Mononuclear cell (primary cell): Measurements from ENCODE around the gene AGGF1. TPM values are rescaled to one million over a fixed set of nuclear protein-coding genes. Genes with fewer than 3 reads are reported as not detected.

ENCODE experiments used
- H3K27me3 ChIP-seq: 2 replicates; pipeline ENCODE4 v1.6.0; 2011; ENCODE audit warnings: low read length, control low read depth; ENCODE audit not compliant: insufficient read depth
- H3K4me1 ChIP-seq: 2 replicates; pipeline ENCODE4 v1.5.1; 2011; ENCODE audit warnings: mild to moderate bottlenecking, low read length, control low read depth; ENCODE audit not compliant: insufficient read depth
- H3K4me3 ChIP-seq: 2 replicates; pipeline ENCODE4 v1.5.1; 2011; ENCODE audit warnings: mild to moderate bottlenecking, low read length, moderate library complexity
- H3K9me3 ChIP-seq: 2 replicates; pipeline ENCODE4 v1.5.1; 2011; ENCODE audit warnings: low read depth, mild to moderate bottlenecking, control low read depth, low read length
- total RNA-seq: library from RNA; depleted of rRNA; stranded (reverse); fragments of >200 nt; gene quantifications from one replicate; pipeline ENCODE4 v1.2.3, GENCODE V29; 2012

AGGF1 gene
- total RNA-seq, 1 donor: 15.2 TPM

DNA sequence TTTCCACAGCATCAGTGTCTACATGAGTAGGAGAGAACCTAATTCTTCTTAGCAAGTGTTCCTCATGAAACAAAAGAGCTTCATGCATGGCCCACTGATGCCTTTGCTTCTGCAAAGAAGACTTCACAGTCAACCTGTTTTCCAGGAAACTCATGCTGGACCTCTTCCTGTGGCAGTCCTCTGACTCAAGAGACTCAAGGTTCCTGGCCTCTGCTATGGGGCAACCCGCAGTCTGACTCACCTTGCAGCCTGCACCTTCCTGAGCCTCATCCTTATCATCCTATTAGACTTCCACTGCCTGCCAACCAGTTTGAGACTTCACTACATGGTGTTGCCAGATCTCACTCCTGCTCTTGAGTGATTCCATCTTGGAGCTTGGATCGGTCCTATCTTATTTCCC lies 17.6 kb upstream of the AGGF1 start:
- H3K4me3 ChIP-seq: no peak overlapping the region
- no peaks in the 10 kb centered on the region for H3K4me1 ChIP-seq
- H3K9me3 ChIP-seq: no peaks in the 10 kb centered on the region
- no peaks in the 10 kb centered on the region for H3K27me3 ChIP-seq

DNA sequence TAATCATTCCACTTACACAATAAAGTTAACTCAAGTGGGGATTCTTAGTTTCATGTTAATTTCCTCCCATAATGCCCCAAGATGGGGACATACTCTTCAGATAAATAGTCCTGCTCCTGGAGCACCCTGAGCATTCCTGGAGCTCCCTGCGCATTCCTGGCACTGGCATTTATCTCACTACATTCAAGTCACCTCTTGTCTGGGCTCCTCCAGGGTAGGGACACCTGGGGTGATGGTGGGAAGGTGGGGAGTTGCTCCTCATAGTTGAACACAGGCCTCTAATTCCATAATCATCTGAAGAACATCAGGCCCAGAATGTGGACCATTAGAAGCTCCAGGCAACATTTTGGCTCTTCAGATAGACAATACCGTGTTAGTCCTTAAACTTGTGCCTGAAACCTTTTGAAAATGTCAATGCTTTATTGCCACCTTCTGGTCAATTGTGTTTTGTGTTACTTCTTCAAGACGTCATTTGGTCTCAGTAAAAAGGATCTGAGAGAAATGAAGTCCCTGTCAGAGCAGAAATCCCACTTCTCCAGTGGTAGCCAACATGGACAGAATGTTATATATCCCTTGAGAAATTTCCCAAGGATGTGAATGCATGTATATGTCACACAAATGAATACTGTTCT lies 14.2 kb upstream of the AGGF1 start:
- H3K4me1 ChIP-seq: no peaks in the 10 kb centered on the region
- peaks cover 6% of the 10 kb centered on the region for H3K27me3 ChIP-seq
- H3K9me3 ChIP-seq: no peaks in the 10 kb centered on the region
- H3K4me3 ChIP-seq: no peak overlapping the region

DNA sequence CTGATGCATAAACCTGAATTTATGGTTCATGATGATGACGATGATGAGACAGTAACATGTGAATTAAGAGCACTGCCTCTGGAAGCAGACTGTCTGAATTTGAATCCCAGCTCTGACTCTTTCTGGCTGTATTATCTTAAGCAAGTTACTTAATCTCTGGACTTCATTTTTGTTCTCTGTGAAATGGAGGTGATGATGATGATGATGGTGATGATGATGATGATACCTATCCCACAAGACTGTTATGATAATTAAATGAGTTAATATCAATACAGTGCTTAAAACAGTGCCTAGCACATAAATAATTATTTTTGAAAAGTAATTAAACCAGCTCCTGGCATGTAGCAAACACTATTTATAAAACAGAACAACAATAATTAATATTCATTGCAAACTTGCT lies 13.2 kb upstream of the AGGF1 start:
- Histone ChIP-seq H3K27me3 (peaks cover 7% of the 10 kb centered on the region), H3K9me3 (no peaks in the 10 kb centered on the region), H3K4me3 (no peak overlapping the region), H3K4me1 (no peaks in the 10 kb centered on the region)

DNA sequence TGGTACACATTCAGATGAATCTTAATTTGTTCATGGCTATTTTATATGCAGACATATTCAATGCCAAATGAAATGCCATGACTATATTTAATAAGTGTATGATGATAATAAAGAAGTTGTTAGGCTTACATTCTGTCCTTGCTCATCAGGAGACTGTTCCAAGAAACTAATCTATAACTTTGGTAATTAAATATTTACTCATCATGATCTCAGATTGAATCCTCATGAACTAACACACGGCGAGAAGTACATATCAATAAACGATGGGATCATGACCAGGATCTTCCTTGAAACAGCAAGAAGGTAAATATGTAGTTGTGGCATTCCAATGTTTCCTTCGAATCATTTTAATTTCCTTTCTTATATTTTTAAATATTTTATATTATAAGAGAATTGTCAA lies 12.5 kb upstream of the AGGF1 start:
- H3K4me1 ChIP-seq: no peaks in the 10 kb centered on the region
- peaks cover 8% of the 10 kb centered on the region for H3K27me3 ChIP-seq
- H3K4me3 ChIP-seq: no peak overlapping the region
- no peaks in the 10 kb centered on the region for H3K9me3 ChIP-seq

DNA sequence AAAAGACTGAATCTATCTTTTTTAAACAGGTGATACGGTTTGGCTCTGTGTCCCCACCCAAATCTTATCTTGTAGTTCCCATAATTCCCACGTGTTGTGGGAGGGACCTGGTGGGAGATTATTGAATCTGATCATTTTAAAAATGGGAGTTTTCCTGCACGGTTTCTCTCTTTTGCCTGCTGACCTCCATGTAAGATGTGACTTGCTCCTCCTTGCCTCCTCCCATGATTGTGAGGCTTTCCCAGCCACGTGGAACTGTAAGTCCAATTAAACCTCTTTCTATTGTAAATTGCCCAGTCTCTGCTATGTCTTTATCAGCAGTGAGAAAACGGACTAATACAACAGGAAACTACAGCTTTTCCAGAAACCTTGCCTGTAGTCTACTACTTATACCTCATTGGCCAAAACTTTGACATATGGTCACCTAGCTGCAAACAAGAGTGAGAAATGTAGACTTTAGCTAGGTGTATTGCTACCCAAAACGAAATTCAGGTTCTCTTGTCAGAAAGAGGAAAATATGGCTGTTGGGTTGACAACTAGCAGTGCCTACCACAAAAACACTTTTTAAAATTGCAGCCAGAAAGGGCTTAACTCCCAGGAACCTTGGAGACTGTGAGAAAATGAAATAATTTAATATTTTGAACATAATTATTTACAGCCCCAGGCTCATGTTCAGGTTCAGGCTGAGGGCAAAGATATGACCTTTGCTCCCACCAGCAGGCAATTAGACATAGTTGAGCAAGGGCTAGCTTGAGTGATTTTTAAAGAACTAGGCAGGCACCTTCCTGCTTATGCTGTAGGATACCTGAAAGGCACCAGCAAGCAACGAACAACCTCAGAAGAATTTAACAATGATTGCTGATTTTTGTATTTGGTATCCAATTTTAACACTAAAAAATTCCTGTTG lies 7.4 kb upstream of the AGGF1 start:
- H3K9me3 ChIP-seq: no peaks in the 10 kb centered on the region
- H3K27me3 ChIP-seq: peaks cover 11% of the 10 kb centered on the region
- H3K4me1 ChIP-seq: peaks cover 5% of the 10 kb centered on the region
- H3K4me3 ChIP-seq: no peak overlapping the region

DNA sequence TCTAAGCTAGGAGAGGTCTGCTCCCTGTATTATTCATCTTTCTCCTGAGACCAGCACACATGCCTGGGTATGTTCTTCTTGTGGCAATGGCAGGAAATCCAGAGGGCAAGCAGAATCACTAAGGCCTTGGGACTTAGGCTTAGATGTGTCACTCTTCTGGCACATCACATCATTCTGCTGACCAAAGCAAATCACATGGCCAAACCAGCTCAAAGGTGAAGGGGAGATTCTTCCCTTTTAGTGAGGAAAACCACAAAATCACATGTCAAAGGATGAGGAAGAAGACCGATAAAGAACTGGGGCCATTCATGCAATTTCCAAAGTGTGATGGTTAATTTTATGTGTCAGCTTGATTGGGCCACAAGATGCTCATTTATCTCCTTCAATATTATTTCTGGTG lies 5.7 kb upstream of the AGGF1 start:
- Histone ChIP-seq H3K4me3 (no peak overlapping the region), H3K4me1 (peaks cover 6% of the 10 kb centered on the region), H3K9me3 (peaks cover 5% of the 10 kb centered on the region), H3K27me3 (peaks cover 5% of the 10 kb centered on the region)

DNA sequence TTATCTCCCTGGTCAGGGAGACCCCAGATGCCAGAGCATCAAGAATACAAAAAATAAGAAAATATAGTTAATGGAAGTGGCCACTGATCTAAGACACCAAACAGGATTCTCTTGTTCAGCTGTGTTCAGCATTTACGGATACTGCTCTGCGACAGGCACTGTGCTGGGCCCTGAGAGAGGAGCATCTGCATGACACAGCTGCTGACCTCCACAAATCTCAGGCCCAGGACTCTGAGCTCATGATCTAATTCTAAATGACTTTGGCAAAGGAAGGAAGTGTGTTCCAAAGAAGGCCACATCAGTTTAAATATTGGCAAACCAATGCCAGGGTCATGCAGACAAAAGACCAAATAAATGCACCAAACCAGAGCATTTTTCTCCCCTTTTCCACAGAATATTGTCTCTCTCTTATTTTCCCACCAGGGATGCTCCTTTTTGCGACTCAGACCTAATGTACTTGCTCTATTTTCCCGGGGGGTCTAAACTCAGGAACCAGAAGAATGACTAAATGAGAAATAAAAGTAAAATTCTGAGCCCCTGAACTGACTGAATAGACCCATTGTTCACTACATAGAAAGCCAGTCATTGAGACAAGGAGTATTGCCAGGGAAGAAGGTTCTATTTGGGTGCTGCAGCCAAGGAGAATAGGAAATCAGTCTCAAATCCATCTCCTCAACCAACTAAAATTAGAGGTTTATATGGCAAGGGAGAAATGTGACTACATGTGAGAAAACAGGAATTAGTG lies 1.4 kb upstream of the AGGF1 start:
- Histone ChIP-seq H3K4me1 (peaks cover 23% of the 10 kb centered on the region), H3K4me3 (no peak overlapping the region), H3K9me3 (peaks cover 5% of the 10 kb centered on the region), H3K27me3 (no peaks in the 10 kb centered on the region)

DNA sequence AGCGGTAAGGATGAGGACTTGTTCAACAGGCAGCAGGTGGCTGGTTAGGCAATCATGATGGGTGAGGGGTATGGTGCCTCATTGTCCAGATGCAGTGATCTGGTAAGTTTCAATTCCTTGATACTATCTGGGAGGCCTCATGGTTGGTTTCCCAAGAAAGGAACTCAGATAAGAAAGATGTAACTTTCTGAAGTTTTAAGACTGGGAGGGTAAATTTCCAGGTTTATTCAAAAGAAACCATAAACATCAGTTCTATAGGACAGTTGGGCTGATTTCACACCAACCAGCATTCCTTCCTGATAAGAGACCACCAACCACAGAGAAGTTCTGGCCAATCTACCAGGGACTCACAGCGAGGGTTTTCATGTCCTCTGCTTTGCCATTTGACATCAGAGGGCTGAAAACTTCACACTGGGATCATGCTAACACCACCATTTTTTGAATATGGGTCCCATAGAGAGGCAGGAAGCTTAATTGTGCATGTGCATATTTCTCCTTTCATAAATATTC lies 773 bp upstream of the AGGF1 start:
- H3K4me1 ChIP-seq: peaks cover 22% of the 10 kb centered on the region
- H3K27me3 ChIP-seq: no peaks in the 10 kb centered on the region
- peaks cover 5% of the 10 kb centered on the region for H3K9me3 ChIP-seq
- H3K4me3 ChIP-seq: no peak overlapping the region

DNA sequence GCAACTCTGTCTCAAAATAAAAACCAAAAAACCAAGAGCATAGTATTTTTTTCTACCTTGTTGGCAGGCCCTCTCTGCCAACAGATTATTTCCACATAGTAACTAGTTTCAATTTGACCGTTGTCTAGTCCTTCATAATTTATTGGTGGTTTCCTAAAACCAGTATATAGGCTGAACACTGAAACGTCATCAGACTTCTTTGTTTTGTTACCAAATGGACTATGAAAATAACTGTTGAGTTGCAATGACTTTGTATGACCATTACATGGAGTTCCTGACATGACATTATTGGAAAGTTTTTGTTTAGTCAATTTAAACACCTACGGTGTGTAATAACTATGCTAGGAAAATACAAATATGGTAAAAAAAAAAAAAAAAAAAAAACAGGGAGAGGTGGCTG lies 1.7 kb downstream of the AGGF1 start:
- no peaks in the 10 kb centered on the region for H3K27me3 ChIP-seq
- H3K9me3 ChIP-seq: peaks cover 5% of the 10 kb centered on the region
- H3K4me3 ChIP-seq: no peak overlapping the region
- peaks cover 17% of the 10 kb centered on the region for H3K4me1 ChIP-seq

DNA sequence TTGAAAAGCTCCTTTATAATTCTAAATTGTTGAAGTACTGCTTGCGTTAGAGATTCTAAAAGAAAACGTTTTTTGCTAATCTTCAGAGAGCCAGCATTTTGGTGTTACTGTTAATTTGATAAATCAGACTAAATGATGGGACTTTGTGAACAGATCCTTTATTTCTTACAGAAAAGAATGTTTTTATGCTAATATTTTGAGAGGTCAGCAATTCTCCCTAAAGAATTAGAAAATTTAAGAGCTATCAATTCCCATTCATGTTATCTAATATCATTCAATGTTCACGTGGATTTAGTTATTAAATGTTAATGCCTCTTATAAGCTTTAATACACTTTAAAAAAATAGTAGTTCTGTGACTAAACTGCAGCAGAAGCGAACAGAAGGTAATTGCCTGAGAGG lies 2.4 kb downstream of the AGGF1 start:
- Histone ChIP-seq H3K4me3 (no peak overlapping the region), H3K4me1 (peaks cover 17% of the 10 kb centered on the region), H3K27me3 (no peaks in the 10 kb centered on the region), H3K9me3 (peaks cover 5% of the 10 kb centered on the region)

DNA sequence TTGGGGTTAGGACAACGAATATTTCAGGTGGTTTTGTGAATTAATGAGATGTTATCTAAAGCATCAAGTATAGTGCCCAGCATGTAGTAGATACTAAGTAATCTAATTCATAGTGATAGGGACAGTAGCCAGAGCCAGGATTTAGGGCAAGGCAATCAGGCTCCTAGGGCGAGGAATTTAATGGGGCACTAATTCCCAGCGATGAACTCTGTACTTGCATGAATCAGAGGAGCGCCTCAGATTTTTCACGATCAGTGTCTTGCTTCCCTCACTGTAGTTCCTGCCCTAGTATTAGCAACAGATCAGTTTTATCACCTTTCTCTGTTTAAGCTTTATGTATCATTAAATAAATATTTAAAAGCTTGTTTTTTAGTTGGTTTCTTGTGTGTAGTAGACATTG lies 3.1 kb downstream of the AGGF1 start:
- Histone ChIP-seq H3K27me3 (no peaks in the 10 kb centered on the region), H3K4me1 (peaks cover 17% of the 10 kb centered on the region), H3K9me3 (peaks cover 5% of the 10 kb centered on the region), H3K4me3 (no peak overlapping the region)

DNA sequence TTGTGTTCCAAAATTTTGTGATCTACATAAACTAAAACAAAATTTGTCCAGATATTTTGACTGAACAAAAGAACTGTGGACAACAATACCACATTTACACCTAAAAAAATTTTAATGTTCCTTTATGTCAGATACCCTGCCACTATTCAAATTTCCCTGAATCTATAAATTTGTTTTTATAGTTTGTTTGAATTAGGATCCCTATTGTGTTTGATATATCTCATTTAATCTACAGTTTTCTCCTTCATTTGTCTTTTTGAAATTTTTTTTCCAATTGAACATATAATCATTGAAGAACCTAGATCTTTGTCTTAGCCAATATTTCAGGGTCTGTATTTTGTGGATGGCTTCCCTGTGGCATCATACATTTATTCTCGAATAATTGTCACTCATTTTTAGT lies 5.7 kb downstream of the AGGF1 start:
- peaks cover 9% of the 10 kb centered on the region for H3K4me1 ChIP-seq
- H3K4me3 ChIP-seq: no peak overlapping the region
- no peaks in the 10 kb centered on the region for H3K27me3 ChIP-seq
- H3K9me3 ChIP-seq: no peaks in the 10 kb centered on the region

DNA sequence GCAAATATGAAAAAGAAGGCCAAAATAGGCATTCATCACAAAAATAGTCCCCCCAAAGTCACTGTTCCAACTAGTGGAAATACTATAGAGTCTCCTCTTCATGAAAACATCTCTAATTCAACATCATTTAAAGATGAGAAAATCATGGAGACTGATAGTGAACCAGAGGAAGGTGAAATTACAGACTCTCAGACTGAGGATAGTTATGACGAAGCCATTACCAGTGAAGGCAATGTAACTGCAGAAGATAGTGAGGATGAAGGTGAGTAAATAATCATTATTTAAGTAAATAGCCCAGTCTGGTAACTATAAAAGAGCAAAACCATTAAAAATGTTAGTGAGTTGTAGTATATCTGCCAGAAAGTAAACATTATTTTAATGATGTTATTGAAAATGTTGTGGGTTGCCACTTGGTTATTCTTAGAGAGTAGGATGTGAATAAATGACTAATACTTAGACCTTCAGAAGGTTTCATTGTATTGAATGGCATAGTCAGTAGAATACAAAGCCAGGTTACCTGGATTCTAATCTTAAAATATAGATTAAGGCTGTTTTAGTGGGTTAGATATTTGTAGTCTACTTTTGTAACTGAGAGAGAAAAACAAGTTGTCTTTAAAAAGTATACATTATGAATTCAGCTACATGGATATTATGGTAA lies 16.3 kb downstream of the AGGF1 start:
- Histone ChIP-seq H3K4me3 (no peak overlapping the region), H3K9me3 (no peaks in the 10 kb centered on the region), H3K4me1 (no peaks in the 10 kb centered on the region), H3K27me3 (no peaks in the 10 kb centered on the region)

DNA sequence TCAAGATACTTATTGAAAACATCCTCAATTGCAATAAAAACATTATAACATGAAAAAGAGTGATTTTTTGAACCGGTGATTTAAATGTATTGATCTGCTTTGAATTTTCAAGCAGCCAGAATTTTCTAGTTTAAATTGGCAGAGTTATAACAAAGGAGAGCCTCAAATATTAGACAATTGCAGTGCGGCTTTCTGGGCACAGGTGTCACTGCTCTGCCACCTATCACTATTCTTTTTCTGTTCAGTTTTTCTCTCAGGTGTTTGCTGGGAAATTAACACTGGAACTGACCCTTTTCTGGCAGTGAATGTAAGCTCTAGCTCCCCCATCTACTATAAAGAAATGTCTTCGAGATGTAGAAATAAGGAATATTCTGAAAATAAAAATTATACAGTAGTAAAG lies 33.8 kb downstream of the AGGF1 start:
- Histone ChIP-seq H3K4me3 (no peak overlapping the region), H3K4me1 (peaks cover 21% of the 10 kb centered on the region), H3K9me3 (no peaks in the 10 kb centered on the region), H3K27me3 (no peaks in the 10 kb centered on the region)

DNA sequence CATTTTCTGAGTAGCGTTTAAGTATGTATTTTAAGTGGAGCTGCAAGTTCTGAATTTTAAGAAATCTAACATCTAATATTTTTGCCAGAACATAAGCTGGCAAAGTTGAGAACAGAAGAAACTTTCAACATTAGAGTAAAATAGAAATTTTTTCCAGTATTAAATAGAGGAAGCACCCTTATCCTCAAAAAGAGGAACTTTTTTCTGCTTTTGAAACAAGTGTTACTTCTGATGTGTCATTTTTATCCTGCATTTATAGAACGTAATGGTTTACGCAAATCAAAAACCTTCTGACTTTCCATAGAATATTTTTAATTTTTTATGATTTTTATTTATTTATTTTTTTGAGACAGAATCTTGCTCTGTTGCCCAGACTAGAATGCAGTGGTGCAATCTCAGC lies 35.1 kb downstream of the AGGF1 start:
- no peak overlapping the region for H3K4me3 ChIP-seq
- H3K4me1 ChIP-seq: peaks cover 21% of the 10 kb centered on the region
- H3K9me3 ChIP-seq: no peaks in the 10 kb centered on the region
- H3K27me3 ChIP-seq: no peaks in the 10 kb centered on the region
